ENCODE measurements around the gene ASB18. TPM values are rescaled to one million over a fixed set of nuclear protein-coding genes. Genes with fewer than 3 reads are reported as not detected.

The ASB18 gene
- total RNA-seq, 1 donor from 2014 or later: not detected

DNA sequence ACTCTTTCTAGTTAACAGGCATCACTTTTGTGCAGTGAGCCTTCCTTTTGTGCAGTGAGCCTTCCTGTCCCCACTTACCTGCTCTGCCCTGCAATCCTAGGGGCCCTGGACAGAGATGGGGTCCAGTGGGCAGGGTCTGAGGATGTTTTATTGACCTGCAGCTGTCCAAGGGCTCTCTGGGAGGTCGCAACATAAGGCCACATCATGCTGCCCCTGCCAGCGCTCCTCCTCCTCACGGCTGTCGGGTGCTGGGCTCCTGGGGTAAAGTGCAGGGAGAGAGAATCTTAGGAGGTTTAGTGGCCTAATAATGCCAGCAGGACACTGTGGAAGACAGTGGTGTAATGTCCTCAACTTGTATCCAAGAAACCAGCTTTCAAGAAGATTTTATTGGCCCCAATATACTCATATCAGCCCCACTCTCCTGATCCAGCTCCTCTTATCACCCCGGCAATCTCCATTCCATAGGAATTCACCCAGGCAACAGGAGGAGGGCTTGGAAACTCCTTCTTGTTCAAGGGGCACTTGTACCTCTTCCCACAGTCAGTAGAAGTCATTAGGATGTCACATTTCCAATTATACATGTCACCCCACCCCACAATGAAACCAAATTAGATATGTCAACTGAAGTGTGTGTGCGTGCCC, 41.9 kb upstream of the ASB18 start:
- DNase-seq (ENCODE audit: low spot score): no peak
- no peak for TF ChIP-seq EZH2 (IDR thresholded peaks at IDR 0.05)
- no peak for TF ChIP-seq EZH2phosphoT487 (IDR thresholded peaks at IDR 0.05)
- TF ChIP-seq, protein P1, sequence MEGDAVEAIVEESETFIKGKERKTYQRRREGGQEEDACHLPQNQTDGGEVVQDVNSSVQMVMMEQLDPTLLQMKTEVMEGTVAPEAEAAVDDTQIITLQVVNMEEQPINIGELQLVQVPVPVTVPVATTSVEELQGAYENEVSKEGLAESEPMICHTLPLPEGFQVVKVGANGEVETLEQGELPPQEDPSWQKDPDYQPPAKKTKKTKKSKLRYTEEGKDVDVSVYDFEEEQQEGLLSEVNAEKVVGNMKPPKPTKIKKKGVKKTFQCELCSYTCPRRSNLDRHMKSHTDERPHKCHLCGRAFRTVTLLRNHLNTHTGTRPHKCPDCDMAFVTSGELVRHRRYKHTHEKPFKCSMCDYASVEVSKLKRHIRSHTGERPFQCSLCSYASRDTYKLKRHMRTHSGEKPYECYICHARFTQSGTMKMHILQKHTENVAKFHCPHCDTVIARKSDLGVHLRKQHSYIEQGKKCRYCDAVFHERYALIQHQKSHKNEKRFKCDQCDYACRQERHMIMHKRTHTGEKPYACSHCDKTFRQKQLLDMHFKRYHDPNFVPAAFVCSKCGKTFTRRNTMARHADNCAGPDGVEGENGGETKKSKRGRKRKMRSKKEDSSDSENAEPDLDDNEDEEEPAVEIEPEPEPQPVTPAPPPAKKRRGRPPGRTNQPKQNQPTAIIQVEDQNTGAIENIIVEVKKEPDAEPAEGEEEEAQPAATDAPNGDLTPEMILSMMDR (IDR thresholded peaks at IDR 0.05): no peak
- Histone ChIP-seq H3K27me3 (no peaks in the 10 kb centered on the region), H3K27ac (no peak overlapping the region), H3K79me2 (ENCODE audit: low read depth) (no peaks in the 10 kb centered on the region), H4K20me1 (ENCODE audit: low read depth) (no peaks in the 10 kb centered on the region), H3K9ac (no peak overlapping the region), H3F3A (ENCODE audit: low read depth) (no peaks in the 10 kb centered on the region), H3K4me3 (no peak overlapping the region), H3K4me2 (no peak overlapping the region), H2AFZ (replicated peaks) (no peak overlapping the region), H3K36me3 (no peaks in the 10 kb centered on the region), H3K9me3 (ENCODE audit: low read depth) (no peaks in the 10 kb centered on the region), H3K4me1 (peaks cover 8% of the 10 kb centered on the region)
- Mint-ChIP-seq H3K27me3 (ENCODE audit: insufficient read depth, low read depth) (peaks cover 5% of the 10 kb centered on the region), H3K4me1 (peaks cover 24% of the 10 kb centered on the region), H3K4me3 (no peak overlapping the region), H3K9me3 (peaks cover 2% of the 10 kb centered on the region), H3K27ac (no peak overlapping the region), H3K36me3 (no peaks in the 10 kb centered on the region)

DNA sequence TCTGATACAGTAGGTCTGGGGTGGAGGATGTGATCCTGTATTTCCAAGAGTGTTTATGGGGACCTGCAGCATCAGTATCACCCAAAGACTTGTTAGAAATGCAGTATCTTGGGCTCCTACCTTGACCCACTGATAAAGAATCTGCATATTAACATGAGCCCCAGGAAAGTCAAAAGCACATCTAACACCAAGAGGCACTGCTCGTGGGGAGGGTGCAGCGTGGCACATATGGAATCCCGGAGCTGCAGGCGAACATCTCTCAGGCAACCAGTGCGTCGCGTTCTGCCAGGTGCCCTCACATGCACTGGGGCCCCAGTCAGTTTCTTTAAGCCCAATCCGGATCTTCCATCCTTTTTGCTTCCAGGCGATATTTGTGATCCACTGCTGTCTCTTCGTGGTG, 41.3 kb upstream of the ASB18 start:
- no peaks in the 10 kb centered on the region for H3K27me3 ChIP-seq
- H3K79me2 ChIP-seq (ENCODE audit: low read depth): no peaks in the 10 kb centered on the region
- H3K9me3 ChIP-seq (ENCODE audit: low read depth): no peaks in the 10 kb centered on the region
- peaks cover 8% of the 10 kb centered on the region for H3K4me1 ChIP-seq
- H3K27ac ChIP-seq: no peak overlapping the region
- Mint-ChIP-seq H3K36me3 (no peaks in the 10 kb centered on the region), H3K27me3 (ENCODE audit: insufficient read depth, low read depth) (peaks cover 5% of the 10 kb centered on the region), H3K27ac (no peak overlapping the region), H3K9me3 (no peaks in the 10 kb centered on the region), H3K4me1 (peaks cover 24% of the 10 kb centered on the region), H3K4me3 (no peak overlapping the region)
- TF ChIP-seq, protein P1 (IDR thresholded peaks at IDR 0.05): no peak
- TF ChIP-seq EZH2phosphoT487 (IDR thresholded peaks at IDR 0.05): no peak
- TF ChIP-seq EZH2 (IDR thresholded peaks at IDR 0.05): no peak
- H2AFZ ChIP-seq (replicated peaks): no peak overlapping the region
- no peak overlapping the region for H3K9ac ChIP-seq
- no peak overlapping the region for H3K4me3 ChIP-seq
- H3K36me3 ChIP-seq: no peaks in the 10 kb centered on the region
- no peak overlapping the region for H3K4me2 ChIP-seq
- H4K20me1 ChIP-seq (ENCODE audit: low read depth): no peaks in the 10 kb centered on the region
- no peaks in the 10 kb centered on the region for H3F3A ChIP-seq (ENCODE audit: low read depth)
- no peak for DNase-seq (ENCODE audit: low spot score)

DNA sequence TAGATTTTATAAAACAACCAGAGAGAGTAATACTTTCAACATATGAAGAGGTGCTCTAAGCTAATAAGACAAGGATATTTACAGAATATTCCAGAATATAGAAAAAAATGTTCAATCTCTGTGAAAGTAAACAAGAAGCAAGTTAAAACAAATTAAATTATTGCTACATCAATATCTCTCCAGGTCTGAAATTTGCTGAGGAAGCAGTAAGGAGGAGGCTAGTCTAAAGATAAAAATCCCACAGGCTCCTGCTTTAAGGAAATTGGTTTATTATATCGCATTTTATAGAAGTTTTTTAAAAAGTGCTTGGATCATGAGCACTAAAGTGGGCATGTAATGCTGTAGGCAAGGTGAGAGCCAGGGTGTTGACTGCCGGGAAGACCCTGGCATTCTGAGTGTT, 39.7 kb upstream of the ASB18 start:
- no peak overlapping the region for H3K9ac ChIP-seq
- Mint-ChIP-seq H3K27me3 (ENCODE audit: insufficient read depth, low read depth) (peaks cover 3% of the 10 kb centered on the region), H3K4me1 (peaks cover 24% of the 10 kb centered on the region), H3K27ac (no peak overlapping the region), H3K9me3 (no peaks in the 10 kb centered on the region), H3K36me3 (no peaks in the 10 kb centered on the region), H3K4me3 (no peak overlapping the region)
- H3F3A ChIP-seq (ENCODE audit: low read depth): no peaks in the 10 kb centered on the region
- TF ChIP-seq, protein P1 (IDR thresholded peaks at IDR 0.05): no peak
- no peak for TF ChIP-seq EZH2 (IDR thresholded peaks at IDR 0.05)
- TF ChIP-seq EZH2phosphoT487 (IDR thresholded peaks at IDR 0.05): no peak
- no peak overlapping the region for H2AFZ ChIP-seq (replicated peaks)
- H3K79me2 ChIP-seq (ENCODE audit: low read depth): no peaks in the 10 kb centered on the region
- no peaks in the 10 kb centered on the region for H4K20me1 ChIP-seq (ENCODE audit: low read depth)
- no peak for DNase-seq (ENCODE audit: low spot score)
- H3K36me3 ChIP-seq: no peaks in the 10 kb centered on the region
- peaks cover 8% of the 10 kb centered on the region for H3K4me1 ChIP-seq
- H3K27me3 ChIP-seq: no peaks in the 10 kb centered on the region
- no peak overlapping the region for H3K4me2 ChIP-seq
- H3K4me3 ChIP-seq: no peak overlapping the region
- H3K27ac ChIP-seq: no peak overlapping the region
- no peaks in the 10 kb centered on the region for H3K9me3 ChIP-seq (ENCODE audit: low read depth)

Data from neural progenitor cell (in vitro differentiated cells).